Endothelial cell of umbilical vein (primary cell): ENCODE measurements around the gene THG1L.

Source experiments
- CTCF ChIP-seq, 2 donors: IDR thresholded peaks; 1 replicate in 1 of 2; 2 replicates in 1 of 2; pipeline ENCODE4 v1.5.1; 2011; ENCODE audit warnings: low read length in 2 of 2, mild to moderate bottlenecking in 2 of 2, moderate library complexity in 2 of 2, control low read depth in 1 of 2, inconsistent platforms in 1 of 2, low read depth in 1 of 2; ENCODE audit not compliant: insufficient read depth in 1 of 2; ENCODE audit errors: extremely low read depth in 1 of 2
- EZH2 ChIP-seq: IDR thresholded peaks from 2 replicates; pipeline ENCODE4 v1.6.1; 2012; ENCODE audit warnings: borderline replicate concordance, low read depth, mild to moderate bottlenecking, moderate library complexity, low read length, inconsistent platforms; ENCODE audit not compliant: severe bottlenecking
- FOS ChIP-seq: IDR thresholded peaks from 2 replicates; pipeline ENCODE4 v1.6.1; 2011; ENCODE audit warnings: mild to moderate bottlenecking, low read length, moderate library complexity, borderline replicate concordance; ENCODE audit not compliant: insufficient read depth
- POLR2A ChIP-seq: IDR thresholded peaks from 2 replicates; pipeline ENCODE4 v1.6.1; 2012; ENCODE audit warnings: low read depth, mild to moderate bottlenecking, control low read depth, low read length
- POLR2AphosphoS5 ChIP-seq: IDR thresholded peaks from 2 replicates; pipeline ENCODE4 v1.6.1; 2012; ENCODE audit warnings: low read depth, mild to moderate bottlenecking, control low read depth, low read length, moderate library complexity; ENCODE audit not compliant: insufficient read depth
- TF ChIP-seq, protein P1 (sequence below): IDR thresholded peaks from 2 replicates; pipeline ENCODE4 v1.6.1; 2011; ENCODE audit not compliant: insufficient read depth, insufficient read length

GRCh38 chr5:157785801-157786200 lies 54.6 kb downstream of the THG1L start:
- TF ChIP-seq POLR2A (no peak), CTCF (IDR thresholded peaks at IDR 0.05; ENCODE audit: extremely low read depth in 1 of 2, insufficient read depth in 1 of 2, low read depth in 1 of 2, low read length in 2 of 2) (no peak), FOS (no peak), POLR2AphosphoS5 (no peak), EZH2 (no peak)
- TF ChIP-seq, protein P1, sequence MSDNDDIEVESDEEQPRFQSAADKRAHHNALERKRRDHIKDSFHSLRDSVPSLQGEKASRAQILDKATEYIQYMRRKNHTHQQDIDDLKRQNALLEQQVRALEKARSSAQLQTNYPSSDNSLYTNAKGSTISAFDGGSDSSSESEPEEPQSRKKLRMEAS = no peak
